Measurements from ENCODE around the gene RAB31.

The RAB31 gene

DNA sequence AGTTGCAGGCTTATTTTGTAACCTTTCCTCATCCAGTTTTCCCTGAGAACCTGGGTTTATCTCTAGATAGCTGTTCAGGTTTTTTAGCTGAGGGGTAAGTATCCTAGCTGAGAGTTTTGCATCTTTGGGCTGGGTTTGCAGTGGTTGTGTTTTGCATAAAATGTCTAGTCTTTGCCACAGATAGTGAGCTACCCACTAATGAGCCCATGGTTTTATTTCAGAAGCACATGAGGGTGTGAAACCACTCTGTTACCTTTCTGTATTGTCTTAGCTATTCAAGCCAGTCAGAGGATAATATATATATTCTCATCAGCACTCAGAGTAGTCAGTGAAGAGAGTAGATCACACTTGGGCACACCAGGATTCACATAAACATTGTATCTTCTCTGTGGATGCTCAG, 153.1 kb downstream of the RAB31 start:
- H3K9me3 ChIP-seq (ENCODE audit: severe bottlenecking): peaks cover 2% of the 10 kb centered on the region
- no peaks in the 10 kb centered on the region for H3K36me3 ChIP-seq
- no peak for TF ChIP-seq CTCF (IDR thresholded peaks at IDR 0.05; ENCODE audit: low read depth, low read length)
- H3K27me3 ChIP-seq (ENCODE audit: insufficient read depth, low read depth, severe bottlenecking): no peaks in the 10 kb centered on the region
- no peak overlapping the region for H3K27ac ChIP-seq
- DNase-seq: no peak
- H3K4me3 ChIP-seq (ENCODE audit: low read depth, low read length): no peak overlapping the region

DNA sequence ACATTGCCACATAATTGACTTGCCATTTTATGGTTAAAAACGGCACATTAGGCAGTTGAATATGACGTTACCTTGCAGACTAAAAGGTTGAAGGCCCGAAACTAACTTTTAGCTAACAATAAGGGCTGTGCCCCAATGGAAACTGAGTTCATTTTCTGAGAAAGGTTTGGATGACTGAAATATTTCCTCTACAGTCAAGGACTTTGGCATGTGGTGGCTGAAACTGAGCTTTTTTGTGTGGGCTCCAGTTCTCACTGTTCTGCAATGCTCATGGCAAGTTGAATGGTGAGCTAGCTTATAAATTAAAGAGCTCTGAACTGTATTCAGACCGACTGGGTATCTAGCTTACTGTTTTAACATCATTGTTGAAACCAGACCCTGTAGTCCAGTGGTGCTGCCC, 153.8 kb downstream of the RAB31 start:
- Histone ChIP-seq H3K27me3 (ENCODE audit: insufficient read depth, low read depth, severe bottlenecking) (no peaks in the 10 kb centered on the region), H3K27ac (no peak overlapping the region), H3K9me3 (ENCODE audit: severe bottlenecking) (peaks cover 2% of the 10 kb centered on the region), H3K36me3 (no peaks in the 10 kb centered on the region), H3K4me3 (ENCODE audit: low read depth, low read length) (no peak overlapping the region)
- no peak for TF ChIP-seq CTCF (IDR thresholded peaks at IDR 0.05; ENCODE audit: low read depth, low read length)
- no peak for DNase-seq

- no peak overlapping the region for H3K4me3 ChIP-seq (ENCODE audit: low read depth, low read length)
- DNase-seq: no peak
- no peak for TF ChIP-seq CTCF (IDR thresholded peaks at IDR 0.05; ENCODE audit: low read depth, low read length)
- no peak overlapping the region for H3K27ac ChIP-seq
- H3K27me3 ChIP-seq (ENCODE audit: insufficient read depth, low read depth, severe bottlenecking): no peaks in the 10 kb centered on the region
- no peaks in the 10 kb centered on the region for H3K36me3 ChIP-seq
- peaks cover 2% of the 10 kb centered on the region for H3K9me3 ChIP-seq (ENCODE audit: severe bottlenecking)
These were observed 154.6 kb downstream of the RAB31 start for GRCh38 chr18:9862686-9863085.

GRCh38 chr18:9863282-9863681, 155.2 kb downstream of the RAB31 start:
- no peak for TF ChIP-seq CTCF (IDR thresholded peaks at IDR 0.05; ENCODE audit: low read depth, low read length)
- Histone ChIP-seq H3K36me3 (no peaks in the 10 kb centered on the region), H3K9me3 (ENCODE audit: severe bottlenecking) (peaks cover 2% of the 10 kb centered on the region), H3K27me3 (ENCODE audit: insufficient read depth, low read depth, severe bottlenecking) (no peaks in the 10 kb centered on the region), H3K4me3 (ENCODE audit: low read depth, low read length) (no peak overlapping the region), H3K27ac (no peak overlapping the region)
- DNase-seq: no peak

DNA sequence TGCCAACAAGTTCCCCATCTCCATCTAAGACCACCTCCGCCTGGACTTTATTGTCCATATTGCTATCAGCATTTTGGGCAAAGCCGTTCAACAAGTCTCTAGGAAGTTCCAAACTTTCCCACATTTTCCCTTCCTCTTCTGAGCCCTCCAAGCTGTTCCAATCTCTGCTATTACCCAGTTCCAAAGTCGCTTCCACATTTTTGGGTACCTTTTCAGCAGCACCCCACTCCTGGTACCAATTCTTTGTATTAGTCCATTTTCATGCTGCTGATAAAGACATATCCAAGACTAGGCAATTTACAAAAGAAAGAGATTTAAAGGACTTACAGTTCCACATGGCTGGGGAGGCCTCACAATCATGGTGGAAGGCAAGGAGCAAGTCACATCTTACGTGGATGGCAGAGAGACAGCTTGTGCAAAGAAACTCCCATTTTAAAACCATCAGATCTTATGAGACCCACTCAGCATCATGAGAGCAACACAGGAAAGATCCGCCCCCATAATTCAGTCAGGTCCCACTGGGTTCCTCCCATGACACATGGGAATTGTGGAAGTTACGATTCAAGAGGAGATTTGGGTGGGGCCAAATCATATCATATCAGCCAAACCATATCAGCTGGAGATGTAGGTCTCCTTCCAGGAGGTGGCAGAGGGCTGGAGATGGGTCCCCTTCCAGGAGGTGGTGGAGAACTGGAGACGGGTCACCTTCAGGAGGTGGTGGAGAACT, 157.8 kb downstream of the RAB31 start:
- Histone ChIP-seq H3K4me3 (ENCODE audit: low read depth, low read length) (no peak overlapping the region), H3K36me3 (no peaks in the 10 kb centered on the region), H3K27me3 (ENCODE audit: insufficient read depth, low read depth, severe bottlenecking) (no peaks in the 10 kb centered on the region), H3K9me3 (ENCODE audit: severe bottlenecking) (peaks cover 2% of the 10 kb centered on the region), H3K27ac (no peak overlapping the region)
- DNase-seq: no peak
- no peak for TF ChIP-seq CTCF (IDR thresholded peaks at IDR 0.05; ENCODE audit: low read depth, low read length)

DNA sequence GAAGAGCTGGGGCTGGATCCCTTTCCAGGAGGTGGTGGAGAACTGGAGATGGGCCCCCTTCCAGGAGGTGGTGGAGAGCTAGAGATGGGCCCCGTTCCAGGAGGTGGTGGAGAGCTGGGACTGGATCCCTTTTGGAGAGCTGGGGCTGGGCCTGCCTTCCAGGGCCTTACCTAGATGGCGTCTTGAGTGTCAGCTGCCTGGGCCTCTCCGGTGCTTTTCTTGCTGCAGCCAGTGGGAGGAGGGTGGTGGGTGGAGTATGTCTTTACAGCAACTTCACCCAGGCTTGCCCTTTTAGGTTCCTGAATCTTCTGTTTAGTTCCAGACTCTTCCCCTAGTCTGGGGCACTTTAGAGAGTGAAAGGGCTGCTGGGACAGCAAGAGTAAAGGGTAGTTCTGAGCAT, 158.5 kb downstream of the RAB31 start:
- Histone ChIP-seq H3K9me3 (ENCODE audit: severe bottlenecking) (peaks cover 2% of the 10 kb centered on the region), H3K27me3 (ENCODE audit: insufficient read depth, low read depth, severe bottlenecking) (no peaks in the 10 kb centered on the region), H3K4me3 (ENCODE audit: low read depth, low read length) (no peak overlapping the region), H3K27ac (no peak overlapping the region), H3K36me3 (no peaks in the 10 kb centered on the region)
- DNase-seq: no peak
- TF ChIP-seq CTCF (IDR thresholded peaks at IDR 0.05; ENCODE audit: low read depth, low read length): no peak

Data from WERI-Rb-1 (cell line).